Measurements from ENCODE around the gene WDR55. TPM values are rescaled to one million over a fixed set of nuclear protein-coding genes. Genes with fewer than 3 reads are reported as not detected.

WDR55 gene
- total and polyA plus RNA-seq, 2 of the 13 experiments (the other 11 are each of a cell fraction or from before 2014, with no cell fraction given), result 17.7 to 18.2 TPM

DNA sequence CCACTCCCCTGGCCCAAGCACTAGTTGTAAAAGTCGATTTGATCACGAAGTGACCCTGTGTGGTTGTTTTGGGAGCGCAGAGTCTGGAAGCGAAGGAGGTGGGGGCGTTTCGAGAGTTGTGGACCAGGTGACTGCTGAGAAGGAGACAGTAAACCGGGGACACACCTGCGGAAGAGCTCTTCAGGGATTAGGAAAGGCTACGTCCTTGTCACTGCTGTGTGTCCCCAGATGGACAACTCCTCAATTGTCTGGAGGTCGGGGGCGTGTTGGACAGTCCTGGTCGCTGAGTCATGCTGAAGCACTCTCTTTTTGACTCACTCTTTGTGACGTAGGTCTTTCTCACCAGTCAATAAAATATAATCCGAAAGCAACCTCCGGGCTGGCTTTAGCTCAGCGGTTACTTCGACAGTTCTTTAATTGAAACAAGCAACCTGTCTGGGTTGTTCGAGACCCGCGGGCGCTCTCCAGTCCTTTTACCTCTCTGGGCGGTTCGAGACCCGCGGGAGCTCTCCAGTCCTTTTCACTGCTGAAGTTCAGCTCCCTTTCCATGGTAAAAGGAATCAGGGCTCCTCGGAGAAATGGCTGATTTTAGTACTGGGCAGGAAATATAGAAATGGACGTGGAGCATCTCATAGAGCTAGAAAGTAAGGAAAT, 46.3 kb downstream of the WDR55 start (continued):
- no peak for TF ChIP-seq LRRFIP1 (CRISPR knock-in tag; conservative IDR thresholded peaks at IDR 0.05)
- TF ChIP-seq FOSL1 (CRISPR knock-in tag; IDR thresholded peaks at IDR 0.05; ENCODE audit: borderline replicate concordance), result peak; percentile 48; the same call in 1 of the 2 replicates
- no peak; the same call in 1 of the 2 replicates for TF ChIP-seq KDM5A (IDR thresholded peaks at IDR 0.05; ENCODE audit: borderline replicate concordance, low read length)
- TF ChIP-seq, protein P1, sequence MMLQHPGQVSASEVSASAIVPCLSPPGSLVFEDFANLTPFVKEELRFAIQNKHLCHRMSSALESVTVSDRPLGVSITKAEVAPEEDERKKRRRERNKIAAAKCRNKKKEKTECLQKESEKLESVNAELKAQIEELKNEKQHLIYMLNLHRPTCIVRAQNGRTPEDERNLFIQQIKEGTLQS (CRISPR knock-in tag; IDR thresholded peaks at IDR 0.05), result peak; percentile 83
- TF ChIP-seq ZNF652 (CRISPR knock-in tag; IDR thresholded peaks at IDR 0.05; ENCODE audit: borderline replicate concordance, low read depth), result peak; percentile 31; the same call in 1 of the 2 replicates
- TF ChIP-seq SYNCRIP (IDR thresholded peaks at IDR 0.05; ENCODE audit: insufficient read depth, low read depth, low read length), result no peak
- TF ChIP-seq GTF3A (CRISPR knock-in tag; conservative IDR thresholded peaks at IDR 0.05), result no peak
- TF ChIP-seq ZNF143 (CRISPR knock-in tag; IDR thresholded peaks at IDR 0.05), result 0 out of 2 replicates have a peak, but pooled peaks have one; percentile 23
- TF ChIP-seq, protein P2, sequence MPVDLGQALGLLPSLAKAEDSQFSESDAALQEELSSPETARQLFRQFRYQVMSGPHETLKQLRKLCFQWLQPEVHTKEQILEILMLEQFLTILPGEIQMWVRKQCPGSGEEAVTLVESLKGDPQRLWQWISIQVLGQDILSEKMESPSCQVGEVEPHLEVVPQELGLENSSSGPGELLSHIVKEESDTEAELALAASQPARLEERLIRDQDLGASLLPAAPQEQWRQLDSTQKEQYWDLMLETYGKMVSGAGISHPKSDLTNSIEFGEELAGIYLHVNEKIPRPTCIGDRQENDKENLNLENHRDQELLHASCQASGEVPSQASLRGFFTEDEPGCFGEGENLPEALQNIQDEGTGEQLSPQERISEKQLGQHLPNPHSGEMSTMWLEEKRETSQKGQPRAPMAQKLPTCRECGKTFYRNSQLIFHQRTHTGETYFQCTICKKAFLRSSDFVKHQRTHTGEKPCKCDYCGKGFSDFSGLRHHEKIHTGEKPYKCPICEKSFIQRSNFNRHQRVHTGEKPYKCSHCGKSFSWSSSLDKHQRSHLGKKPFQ (CRISPR knock-in tag; IDR thresholded peaks at IDR 0.05; ENCODE audit: insufficient replicate concordance), result no peak
- TF ChIP-seq CREM (IDR thresholded peaks at IDR 0.05), result peak; percentile 98
- 0 out of 2 replicates have a peak, but pooled peaks have one; percentile 25 for TF ChIP-seq CREM (CRISPR knock-in tag; IDR thresholded peaks at IDR 0.05)
- no peak for TF ChIP-seq NFATC3 (CRISPR knock-in tag; IDR thresholded peaks at IDR 0.05)
- peak; percentile 60 for TF ChIP-seq MXD4 (CRISPR knock-in tag; IDR thresholded peaks at IDR 0.05)
- peak; percentile 63; the same call in 1 of the 2 replicates for TF ChIP-seq KLF6 (CRISPR knock-in tag; IDR thresholded peaks at IDR 0.05)
- TF ChIP-seq GATAD1 (CRISPR knock-in tag; IDR thresholded peaks at IDR 0.05), result peak; percentile 57
- peak; percentile 55; the same call in 1 of the 2 replicates for TF ChIP-seq ZNF644 (CRISPR knock-in tag; IDR thresholded peaks at IDR 0.05; ENCODE audit: low read depth)
- TF ChIP-seq HMG20A (CRISPR knock-in tag; IDR thresholded peaks at IDR 0.05; ENCODE audit: borderline replicate concordance), result no peak
- 0 out of 2 replicates have a peak, but pooled peaks have one; percentile 38 for TF ChIP-seq RFXANK (CRISPR knock-in tag; IDR thresholded peaks at IDR 0.05)
- no peak for TF ChIP-seq ZBTB20 (CRISPR knock-in tag; IDR thresholded peaks at IDR 0.05; ENCODE audit: borderline replicate concordance, low read depth)
- TF ChIP-seq, protein P3, sequence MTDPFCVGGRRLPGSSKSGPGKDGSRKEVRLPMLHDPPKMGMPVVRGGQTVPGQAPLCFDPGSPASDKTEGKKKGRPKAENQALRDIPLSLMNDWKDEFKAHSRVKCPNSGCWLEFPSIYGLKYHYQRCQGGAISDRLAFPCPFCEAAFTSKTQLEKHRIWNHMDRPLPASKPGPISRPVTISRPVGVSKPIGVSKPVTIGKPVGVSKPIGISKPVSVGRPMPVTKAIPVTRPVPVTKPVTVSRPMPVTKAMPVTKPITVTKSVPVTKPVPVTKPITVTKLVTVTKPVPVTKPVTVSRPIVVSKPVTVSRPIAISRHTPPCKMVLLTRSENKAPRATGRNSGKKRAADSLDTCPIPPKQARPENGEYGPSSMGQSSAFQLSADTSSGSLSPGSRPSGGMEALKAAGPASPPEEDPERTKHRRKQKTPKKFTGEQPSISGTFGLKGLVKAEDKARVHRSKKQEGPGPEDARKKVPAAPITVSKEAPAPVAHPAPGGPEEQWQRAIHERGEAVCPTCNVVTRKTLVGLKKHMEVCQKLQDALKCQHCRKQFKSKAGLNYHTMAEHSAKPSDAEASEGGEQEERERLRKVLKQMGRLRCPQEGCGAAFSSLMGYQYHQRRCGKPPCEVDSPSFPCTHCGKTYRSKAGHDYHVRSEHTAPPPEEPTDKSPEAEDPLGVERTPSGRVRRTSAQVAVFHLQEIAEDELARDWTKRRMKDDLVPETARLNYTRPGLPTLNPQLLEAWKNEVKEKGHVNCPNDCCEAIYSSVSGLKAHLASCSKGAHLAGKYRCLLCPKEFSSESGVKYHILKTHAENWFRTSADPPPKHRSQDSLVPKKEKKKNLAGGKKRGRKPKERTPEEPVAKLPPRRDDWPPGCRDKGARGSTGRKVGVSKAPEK (CRISPR knock-in tag; IDR thresholded peaks at IDR 0.05; ENCODE audit: borderline replicate concordance), result no peak
- TF ChIP-seq, protein P4, sequence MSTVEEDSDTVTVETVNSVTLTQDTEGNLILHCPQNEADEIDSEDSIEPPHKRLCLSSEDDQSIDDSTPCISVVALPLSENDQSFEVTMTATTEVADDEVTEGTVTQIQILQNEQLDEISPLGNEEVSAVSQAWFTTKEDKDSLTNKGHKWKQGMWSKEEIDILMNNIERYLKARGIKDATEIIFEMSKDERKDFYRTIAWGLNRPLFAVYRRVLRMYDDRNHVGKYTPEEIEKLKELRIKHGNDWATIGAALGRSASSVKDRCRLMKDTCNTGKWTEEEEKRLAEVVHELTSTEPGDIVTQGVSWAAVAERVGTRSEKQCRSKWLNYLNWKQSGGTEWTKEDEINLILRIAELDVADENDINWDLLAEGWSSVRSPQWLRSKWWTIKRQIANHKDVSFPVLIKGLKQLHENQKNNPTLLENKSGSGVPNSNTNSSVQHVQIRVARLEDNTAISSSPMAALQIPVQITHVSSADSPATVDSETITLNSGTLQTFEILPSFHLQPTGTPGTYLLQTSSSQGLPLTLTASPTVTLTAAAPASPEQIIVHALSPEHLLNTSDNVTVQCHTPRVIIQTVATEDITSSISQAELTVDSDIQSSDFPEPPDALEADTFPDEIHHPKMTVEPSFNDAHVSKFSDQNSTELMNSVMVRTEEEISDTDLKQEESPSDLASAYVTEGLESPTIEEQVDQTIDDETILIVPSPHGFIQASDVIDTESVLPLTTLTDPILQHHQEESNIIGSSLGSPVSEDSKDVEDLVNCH (CRISPR knock-in tag; IDR thresholded peaks at IDR 0.05), result no peak

Measured in HepG2 (cell line).